Measurements from ENCODE around the gene WDR90.

WDR90 gene

DNA sequence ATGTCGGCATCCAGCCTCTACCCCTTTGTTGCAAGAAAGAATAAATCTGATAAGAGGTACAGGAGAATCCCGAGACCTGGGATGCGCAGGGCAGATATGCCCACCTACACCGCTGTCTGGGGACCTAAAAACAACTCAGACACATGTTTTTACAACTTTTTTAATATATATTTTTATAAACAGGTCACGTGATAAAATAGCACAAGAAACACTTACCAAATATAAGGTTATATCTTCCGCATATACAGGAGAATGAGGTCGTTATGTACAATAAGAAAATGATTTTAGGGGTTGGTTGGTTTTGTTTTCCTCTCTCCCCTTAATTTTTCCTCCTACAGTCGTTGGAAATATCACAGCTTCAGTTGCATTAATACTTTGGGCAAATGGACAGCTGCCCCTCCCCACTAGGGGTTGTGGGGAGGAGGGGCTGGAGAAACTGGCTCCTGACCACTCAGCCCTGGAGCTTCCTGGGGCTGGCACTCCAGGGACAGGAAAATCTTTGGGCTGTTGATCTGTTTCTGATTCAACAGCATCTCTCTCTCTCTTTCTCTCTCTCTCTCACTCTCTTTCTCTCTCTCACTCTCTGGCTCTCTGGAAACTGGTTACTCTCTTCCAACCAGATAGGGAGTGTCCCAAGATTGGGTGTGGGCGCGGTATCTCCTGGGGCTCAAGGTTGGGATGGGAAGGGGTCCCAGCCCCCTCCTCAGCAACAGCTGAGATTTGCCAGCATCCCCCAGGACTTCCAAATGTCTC lies 43.4 kb downstream of the WDR90 start:
- DNase-seq = no peak

DNA sequence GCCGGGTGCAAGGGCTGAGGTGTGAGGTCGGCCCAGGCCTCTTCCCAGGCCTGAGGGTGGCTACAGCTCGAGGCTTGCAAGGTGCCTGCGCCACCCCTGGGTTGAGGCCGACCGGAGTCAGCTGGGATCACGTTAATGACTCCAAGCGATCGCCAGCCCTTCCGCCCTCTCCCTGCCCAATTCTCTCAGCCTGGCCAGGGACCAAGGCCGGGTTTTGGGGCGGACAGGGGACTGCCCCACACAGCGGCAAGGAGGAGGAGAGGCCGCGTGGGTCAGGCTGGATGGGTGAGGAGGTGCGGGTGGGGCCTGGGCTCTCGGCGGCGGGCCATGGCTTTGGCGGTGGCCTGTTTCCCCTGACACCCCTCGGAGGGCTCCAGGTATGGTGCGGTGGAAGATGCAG lies 44.2 kb downstream of the WDR90 start:
- no peak for DNase-seq

DNA sequence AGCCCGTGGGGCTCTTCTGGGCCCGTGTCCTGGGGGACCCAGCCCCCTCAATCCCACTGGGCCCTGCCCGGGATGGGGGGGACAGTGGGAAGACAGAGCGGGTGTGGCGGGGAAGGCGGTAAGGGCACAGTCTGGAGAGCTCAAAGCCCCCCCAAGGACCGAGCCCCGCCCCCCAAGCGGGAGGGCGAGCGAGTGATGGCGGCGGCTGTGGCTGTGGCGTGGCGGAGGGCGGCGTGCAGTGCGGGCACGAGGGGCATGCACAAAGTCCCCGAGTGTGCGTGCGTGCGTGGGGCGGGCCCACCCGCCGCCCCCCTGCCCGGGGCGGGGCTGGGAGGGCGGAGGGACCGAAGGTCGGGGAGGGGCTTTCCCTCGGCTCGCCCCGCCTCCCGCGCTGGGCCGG lies 44.6 kb downstream of the WDR90 start:
- DNase-seq = no peak

DNA sequence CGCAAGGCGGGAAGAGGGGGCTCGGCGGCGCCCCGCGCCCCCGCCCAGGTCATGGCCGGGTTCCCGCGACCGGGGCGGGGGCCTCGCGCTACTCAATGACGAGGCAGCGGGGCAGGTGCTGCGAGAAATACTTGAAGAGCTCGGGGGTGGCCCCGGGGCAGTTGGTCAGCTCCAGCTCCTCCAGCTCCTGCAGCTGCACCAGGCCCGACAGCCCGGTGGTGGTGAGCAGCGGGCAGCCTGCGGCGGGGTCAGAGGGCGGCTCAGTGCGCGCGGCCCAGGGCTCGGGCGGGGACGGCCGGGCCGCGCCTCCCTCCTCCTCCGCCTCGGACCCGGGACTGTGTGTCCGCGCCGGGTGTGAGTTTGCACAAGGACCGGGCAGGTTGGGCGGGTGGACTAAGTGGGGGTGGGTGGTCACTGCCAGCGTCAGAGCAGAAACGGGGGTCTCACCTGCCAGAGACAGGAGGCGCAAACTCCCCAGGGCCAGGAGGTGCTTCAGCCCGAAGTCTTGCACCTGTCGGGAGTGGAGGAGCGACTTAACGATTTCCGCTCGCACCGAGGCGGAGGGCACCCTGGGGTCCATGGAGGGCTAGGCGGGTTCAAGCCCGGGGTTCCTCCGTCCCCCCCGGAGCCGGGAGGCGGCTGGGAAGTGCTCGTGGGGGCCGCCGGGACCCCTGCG lies 45.2 kb downstream of the WDR90 start:
- no peak for DNase-seq

DNA sequence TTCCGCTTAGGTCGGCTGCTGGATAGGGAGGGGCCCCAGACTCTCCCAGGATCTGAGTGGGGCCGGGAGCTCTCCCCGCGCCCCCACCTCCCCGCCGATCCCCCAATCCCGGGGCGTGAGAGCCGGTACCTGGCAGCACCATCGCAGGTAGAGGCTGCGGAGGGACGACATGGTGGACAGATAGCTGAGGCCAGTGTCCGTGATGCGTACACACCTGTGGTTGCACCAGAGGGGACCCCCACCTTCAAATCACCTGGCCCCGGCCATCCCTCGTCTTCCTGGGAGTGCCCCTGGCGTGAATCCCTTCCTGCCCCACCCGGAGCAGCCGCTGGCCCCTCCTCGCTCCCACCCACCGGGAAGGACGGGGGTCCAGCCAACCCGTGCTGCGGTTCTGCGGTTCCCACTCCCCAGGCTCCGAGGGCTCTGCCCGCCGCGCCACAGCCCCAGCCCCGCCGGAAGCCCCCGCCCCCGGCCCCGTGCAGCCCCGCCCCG lies 45.7 kb downstream of the WDR90 start:
- no peak for DNase-seq

DNA sequence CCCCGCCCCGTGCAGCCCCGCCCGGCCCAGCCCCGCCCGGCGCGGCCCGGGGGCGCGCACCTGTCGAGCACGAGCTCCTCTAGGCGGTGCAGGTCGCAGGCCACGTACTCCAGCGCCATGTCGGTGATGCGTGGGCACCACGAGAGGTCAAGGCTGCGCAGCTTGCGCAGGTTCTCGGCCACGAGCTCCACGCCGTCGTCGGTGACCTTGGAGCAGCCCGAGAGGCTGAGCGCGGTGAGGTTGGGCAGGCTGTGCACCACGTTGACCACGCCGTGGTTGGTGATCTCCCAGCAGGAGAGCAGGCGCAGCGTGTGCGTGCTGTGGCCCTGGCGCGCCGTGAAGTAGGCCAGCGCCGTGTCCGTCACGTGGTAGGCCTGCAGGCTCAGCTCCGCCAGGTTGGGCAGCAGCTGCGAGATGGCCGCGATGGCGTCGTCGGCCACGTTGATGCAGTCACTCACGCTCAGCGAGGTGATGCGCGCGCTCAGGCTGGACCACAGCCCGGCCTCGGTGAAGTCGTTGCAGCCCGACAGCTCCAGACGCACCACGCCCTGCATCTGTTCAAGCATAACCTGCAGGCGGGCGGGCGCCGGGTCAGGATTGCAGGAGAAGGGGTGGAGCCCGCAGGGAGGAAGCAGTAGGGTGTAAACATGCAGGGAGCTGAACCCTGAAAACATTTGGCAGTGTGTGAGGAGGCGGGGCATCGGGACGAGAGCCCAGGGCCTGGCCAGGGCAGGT lies 46.4 kb downstream of the WDR90 start:
- peak; percentile 69 for DNase-seq

DNA sequence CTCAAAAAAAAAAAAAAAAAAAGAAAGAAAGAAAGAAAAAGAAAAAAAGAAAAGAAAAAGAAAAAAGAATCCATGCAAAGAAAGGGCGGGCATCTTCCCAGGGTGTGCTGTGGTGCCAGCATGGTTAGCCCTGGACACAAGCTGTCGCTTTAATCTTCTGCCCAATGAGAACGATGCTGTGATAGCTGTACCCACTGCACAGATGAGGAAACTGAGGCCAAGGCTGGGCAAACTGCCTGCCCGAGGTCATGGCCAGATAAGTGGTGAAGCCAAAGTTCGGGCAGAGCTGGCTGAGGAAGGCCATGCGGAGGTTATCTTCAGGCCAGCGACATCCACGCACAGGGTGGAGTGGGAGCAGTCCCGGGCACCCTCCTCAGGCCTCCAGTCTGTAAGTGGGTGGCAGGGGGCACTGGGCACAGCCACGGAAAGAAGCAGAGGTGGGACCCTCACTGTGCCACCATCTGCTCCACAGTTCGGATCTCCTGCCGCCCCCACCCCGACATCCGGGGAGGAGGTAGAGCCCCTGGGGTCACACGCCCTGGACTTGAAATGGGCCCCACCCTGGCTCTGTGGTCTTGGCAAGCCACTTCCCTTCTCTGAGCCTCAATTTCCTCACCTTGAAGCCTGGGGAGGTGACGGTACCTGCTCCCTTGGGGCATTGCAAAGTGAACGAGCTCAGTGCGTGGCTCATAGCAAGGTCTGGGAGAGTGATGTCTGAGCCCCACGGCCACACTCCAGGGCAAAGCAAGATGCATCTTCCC lies 49.9 kb downstream of the WDR90 start:
- no peak for DNase-seq

DNA sequence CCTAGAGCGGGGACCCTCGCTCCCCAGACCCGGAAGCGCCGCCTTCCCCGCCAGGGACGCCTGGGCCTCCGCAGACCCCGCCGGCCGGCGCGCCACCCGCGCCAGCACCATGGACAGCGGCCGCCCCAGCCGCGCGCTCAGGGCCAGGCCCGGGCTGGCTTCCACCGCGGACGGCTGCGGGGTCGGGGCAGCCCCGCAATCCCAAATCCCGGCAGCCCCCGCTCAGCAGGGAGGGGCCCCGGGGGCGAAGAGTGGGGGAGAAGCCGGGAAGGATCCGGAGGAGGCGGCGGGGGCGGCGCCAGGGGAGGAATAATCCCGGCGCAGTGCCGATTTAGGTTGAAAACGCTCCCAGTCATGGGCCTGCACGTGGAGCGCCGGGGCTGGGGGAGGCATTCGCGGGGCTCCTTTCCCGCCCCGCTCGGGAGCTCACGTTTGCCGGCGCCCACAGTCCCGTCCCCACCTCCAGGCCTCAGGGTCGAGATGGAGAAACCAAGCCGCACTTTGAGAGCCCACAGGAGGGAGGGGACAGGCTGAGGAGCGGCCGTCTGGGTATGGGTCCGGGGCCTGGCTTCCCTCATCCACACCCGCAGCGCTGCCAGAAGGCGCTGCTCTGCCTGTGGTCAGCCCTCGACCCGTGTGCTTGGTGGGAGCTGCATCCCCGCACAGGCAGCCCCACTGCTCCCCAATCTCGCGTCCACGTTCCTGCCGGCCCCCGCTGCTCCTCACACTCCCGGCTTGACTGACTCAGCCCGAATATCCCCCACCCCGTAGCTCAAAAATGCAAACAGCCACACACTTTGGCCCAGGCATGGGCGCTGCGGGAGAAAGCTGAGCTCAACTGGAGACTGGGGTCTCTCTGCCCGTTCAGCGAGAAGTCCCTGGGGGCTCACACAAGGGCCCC lies 51.8 kb downstream of the WDR90 start:
- DNase-seq = peak; percentile 56

DNA sequence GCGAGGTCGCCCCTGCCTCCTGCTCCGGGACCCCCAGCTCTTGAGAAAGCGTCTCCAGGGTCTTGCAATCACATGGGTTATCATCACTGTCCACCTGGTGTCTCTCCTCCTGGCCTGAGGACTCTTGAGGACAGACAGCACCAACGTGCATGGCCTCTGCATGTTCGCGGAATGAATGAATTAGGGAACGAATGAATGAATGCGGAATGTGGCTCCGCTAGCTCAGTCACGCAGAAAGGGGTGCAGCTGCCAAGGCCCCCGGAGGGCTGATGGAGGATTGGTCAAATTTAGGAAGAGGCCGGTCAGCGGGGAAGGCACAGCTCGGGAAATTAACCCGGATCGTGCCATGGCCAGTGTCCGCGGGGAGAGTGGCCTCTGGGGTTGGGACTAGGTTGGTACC lies 53.2 kb downstream of the WDR90 start:
- DNase-seq = no peak

DNA sequence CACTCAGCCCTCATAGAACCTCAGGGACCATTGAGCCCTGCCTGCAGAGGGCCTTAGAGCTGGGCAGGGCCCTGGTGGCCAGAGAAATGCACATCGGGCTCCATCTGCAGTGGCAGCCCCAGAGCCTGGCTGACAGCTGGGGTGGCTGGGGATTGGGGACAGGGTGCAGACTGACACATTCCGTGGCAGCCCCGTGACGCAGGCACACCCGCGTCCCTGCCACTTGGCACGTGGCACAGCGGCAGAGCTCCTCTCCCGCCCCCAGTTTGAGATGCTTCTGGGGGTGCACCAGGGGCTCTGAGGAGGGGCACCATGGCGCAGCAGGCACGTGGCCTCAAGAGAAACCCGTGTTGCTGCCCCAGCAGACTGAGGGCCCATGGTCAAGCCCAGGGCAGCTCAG lies 54.2 kb downstream of the WDR90 start:
- DNase-seq = no peak

DNA sequence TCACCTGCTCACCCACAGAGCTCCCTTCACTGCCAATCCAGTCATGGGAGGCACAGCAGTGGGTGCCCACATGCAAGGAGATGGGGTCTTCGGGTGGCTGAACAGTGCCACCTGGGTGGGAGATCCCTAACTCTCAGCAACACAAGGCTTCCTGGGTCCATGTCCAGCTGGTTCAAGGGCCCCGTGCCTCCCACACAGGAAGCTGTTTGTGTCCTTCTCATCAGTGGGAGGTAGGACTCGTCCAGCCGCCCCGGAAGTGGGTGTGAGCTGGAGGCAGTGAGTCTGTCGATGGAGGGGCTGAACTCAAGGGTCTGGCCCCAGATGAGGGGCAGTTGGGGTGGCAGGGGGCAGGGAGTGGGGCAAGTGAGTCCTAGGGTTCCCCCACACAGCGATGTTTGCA lies 54.9 kb downstream of the WDR90 start:
- DNase-seq = no peak

DNA sequence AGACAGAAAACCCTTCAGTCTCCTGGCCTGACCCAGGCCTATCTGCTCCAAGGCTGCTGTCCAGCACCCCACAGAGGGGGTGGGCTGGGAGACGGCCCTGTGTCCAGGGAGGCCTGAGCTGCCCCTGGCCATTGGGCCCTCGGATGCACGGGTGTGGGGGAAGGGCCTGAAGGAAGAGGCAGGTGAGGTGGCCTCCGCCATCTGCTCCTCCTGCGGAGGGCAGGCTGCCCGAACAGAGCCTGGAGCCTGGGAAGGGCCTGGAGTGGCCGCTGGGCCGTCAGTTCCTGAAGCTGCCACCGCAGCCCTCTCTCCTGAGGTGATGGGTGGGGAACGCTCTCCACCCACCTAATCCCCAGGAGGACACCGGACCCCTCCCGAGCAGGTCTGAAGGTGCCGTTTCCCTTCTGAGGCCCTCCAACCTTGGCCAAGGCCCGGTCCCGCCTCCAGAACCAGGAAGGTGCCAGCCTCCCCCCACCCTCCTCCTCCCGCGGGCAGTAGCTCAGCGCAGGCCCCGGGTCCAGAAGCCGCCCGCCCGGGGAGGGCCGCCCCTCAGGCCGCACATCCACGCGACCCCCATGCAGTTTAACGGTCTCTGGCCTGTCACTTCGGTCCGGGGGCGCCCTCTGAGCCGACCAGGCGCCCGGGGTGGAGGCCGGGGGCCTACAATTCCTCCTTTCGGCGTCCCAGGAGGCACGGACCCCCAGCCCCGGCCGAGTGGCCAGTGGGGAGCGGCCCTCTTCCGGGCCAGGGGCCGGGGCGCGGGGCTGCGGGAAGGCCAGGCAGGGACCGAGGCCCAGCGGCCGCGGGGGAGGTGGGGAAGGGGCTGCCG lies 55.6 kb downstream of the WDR90 start:
- DNase-seq = no peak

DNA sequence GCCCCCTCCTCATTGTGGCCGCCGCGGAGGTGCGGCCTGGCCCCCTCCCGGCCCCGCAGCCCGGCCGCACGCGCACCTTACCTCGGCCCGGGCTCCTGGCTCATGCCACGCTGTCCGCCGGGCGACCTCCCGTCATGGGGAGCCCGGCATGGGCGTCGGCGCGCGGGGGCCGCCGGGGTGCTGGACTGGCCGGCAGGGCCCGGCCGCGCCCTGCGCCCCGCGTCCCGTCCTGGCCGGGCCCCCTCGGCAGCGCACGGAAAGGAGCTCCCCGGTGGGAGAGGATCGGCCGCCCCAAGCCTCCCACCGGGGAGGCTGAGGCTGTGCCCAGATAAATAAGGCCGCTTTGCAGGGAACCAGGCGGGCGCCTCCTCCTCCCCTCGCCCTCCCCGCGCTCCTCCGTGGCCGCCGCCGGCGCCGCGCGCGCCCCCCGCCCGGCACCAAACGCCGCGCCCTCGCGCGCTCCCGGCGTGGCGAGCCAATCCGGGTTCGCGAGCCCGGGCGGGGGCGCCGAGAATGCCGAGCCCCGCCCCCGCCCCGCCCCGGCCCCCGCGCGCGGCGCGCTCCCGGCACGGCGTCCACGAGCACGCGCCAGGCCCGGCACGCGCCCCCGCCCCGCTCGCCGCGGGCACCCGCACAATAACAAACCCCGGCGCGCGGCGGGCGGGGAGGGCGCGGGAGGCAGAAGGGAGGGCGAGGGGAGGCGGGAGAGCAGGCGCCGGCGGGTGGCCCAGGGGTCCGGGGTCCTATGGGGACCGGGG lies 56.4 kb downstream of the WDR90 start, which contains the start of gene FBXL16:
Gene FBXL16, minus strand, starts transcription at position 371 of the 758 bp plus-strand sequence. CDS start 8,396 bp downstream, outside the sequence.
- DNase-seq = no peak

DNA sequence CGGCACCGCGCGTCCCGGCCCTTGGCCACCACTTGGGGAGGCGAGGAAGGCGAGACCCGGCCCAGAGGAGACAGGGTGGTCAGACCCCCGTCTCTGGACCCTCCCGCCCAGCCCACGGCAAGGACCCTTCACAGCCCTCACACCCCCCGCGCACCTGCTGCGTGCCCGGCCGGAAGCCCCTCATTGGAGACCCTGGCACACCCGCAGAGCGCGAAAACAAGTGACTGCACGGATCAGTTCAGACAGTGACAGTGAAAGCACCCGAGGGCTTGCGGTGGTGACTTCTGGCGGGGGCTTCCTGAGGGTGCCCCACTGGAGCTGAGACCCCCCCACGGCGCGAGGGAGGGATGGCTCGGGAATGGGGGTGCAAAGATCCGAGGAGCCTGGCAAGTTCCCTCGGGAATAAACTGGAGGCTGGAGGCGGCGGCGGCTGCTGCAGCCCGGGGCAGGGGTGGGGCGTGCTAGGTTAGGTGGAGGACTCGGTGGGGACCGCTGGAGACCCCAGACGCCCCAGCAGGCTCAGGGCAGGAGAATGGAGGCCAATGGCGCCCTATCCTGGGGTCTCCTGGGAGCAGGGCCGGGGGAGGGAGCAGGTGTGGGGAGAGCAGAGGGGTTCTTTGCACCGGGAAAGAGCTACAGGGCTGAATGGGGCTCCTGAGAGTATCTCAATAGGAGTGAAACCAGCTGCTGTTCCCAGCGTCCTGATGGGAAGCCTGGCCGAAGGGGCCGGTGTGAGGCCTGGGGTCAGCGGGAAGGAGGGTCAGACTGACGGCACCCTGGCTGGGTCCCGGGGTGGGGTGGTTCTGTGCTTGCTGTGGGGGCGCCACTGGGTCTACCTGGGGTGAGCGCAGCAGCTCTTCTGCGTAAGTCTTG lies 57.3 kb downstream of the WDR90 start:
- no peak for DNase-seq

DNA sequence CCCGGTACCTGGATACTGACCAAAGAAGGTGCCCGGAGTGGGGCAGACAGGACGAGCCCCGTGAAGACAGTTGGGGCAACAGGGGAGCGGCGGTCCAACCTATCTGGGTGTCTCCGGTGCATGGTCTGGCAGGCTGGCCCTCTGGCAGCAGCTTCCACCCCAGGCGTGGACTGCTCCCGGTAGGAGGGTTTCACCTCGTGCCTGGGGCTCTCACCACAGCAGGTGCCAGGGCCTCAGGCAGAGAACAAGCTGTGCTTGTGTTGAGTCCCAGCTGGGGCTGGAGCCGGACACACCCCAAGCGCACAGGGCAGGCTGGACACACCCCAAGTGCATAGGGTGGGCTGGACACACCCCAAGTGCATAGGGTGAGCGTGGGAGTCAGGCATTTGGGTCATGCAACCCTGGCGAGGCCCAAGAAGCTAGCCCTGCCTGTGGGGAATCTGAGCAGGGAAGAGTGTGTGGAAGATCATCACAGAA lies 57.9 kb downstream of the WDR90 start:
- no peak for DNase-seq

DNA sequence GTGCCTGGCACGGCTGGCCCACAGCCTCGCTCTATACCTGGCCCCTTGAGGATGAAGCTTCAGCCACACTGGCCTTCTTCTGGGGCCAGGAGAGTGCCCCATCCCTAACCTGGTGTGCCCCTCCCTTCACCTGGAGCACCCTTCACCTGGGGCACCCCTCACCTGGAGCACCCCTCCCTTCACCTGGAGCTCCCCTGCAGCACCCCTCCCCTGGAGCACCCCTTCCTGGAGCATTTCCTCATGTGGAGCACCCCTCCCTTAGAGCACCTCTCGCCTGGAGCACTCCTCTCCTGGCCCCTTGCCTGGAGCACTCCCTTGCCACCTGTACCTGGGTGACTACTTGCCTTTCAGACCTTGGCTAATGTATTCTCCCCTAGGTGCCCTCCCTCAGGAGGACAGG lies 58.9 kb downstream of the WDR90 start:
- DNase-seq = no peak

DNA sequence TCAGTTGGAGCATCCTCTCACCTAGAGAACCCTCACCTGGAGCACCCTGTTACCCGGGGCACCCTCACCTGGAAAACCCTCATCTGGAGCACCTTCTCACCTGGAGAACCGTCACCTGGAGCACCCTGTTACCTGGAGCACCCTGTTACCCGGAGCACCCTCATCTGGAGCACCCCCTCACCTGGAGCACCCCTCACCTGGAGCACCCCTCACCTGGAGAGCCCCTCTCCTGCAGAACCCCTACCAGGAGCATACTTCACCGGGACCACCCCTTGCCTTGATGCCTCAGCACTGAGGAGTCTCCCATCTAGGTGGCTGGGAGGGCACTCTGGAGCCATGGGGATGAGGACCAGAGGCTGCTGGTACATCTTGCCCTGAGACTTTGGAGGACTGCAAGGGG lies 59.8 kb downstream of the WDR90 start:
- DNase-seq = no peak

DNA sequence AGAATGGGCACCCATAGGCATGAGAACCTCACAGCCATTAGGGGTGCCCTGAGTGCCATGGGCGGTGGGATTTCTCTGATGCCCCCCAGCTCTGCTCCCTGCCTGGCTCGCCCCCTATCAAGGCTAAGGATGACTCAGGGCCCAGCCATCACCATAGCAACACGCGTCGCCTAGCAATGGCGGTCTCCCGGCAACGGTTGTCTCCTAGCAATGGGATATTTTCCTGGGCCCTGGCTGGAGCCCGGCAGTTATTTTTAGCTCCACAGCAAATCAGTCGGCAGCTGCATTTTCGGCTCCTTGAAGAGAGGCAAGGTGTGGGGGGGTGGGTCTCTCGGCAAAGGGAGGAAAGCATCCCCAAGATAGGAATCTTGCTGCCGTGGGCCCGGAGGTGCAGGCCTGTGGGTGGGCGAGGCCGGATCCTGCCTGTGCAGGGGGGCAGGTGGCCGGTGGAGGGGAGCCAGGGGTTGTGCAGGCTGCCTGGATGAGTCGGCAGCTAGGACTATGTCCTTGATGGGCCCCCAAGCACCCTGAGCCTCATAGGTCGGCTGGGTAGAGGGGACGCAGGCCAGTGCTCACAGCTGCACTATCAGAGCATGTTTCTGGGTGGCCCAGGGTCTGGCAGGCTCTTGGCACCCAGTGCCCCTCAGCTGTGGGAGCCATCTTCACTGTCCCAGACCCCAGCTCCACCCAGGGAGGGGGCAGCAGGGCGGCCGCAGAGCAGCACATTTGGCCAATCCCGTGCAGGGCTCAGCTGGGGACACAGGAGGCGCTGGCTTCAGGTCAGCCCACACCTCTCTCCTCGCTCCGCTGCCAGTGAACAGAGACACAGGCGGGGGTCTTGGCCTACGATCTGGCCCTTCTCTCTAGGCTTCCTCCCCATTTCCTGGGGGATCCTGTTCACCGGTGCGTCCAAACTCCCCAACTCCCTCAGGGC lies 60.7 kb downstream of the WDR90 start:
- peak; percentile 70 for DNase-seq
